B cell (primary cell): ENCODE results near the gene IQSEC3. TPM values are rescaled to one million over a fixed set of nuclear protein-coding genes. Genes with fewer than 3 reads are reported as not detected.
"Not testable (repeated sequence)": the region's sequence is repeated elsewhere in the genome, so short reads cannot be mapped to it uniquely, and the experiment has no call there.

Experiments
- ATAC-seq: fragments of 200-7000 bp; cut with Tn5 transposase; one replicate; pipeline ENCODE4 v1.10.0; 2021; ENCODE audit warnings: low read depth, mild to moderate bottlenecking, moderate number of reproducible peaks, moderate library complexity
- CTCF ChIA-PET: fragments of 350-600 bp; sonication (Branson Sonifier 250); formaldehyde crosslinking; loops from one replicate; lab custom pipeline; 2021; ENCODE audit warnings: antibody characterized with exemption, inconsistent platforms; lab: Charles Lee
- POLR2A ChIA-PET: fragments of 350-600 bp; sonication (Branson Sonifier 250); formaldehyde crosslinking; loops from one replicate; lab custom pipeline; 2021; ENCODE audit warnings: antibody characterized with exemption; lab: Charles Lee
- DNase-seq: peaks from one replicate; pipeline ENCODE4 v3.0.0; 2013
- H2AFZ ChIP-seq: 2 replicates; pipeline ENCODE4 v1.6.1; 2012; ENCODE audit warnings: mild to moderate bottlenecking, low read depth, low read length; ENCODE audit not compliant: insufficient read depth, poor library complexity, severe bottlenecking
- H3K27ac ChIP-seq, 2 donors: 1 replicate in 1 of 2; 2 replicates in 1 of 2; pipeline ENCODE4 v1.5.1; 2012 to 2013; ENCODE audit warnings: low read length in 2 of 2, mild to moderate bottlenecking in 2 of 2, moderate library complexity in 1 of 2
- H3K27me3 ChIP-seq, 4 experiments: fragments of 200-600 bp in 1 of 4; sonication (generic) in 1 of 4; replicated peaks in 1 of 4; 1 replicate in 2 of 4; 2 replicates in 2 of 4; pipeline versions ENCODE4 v1.6.1 to v1.7.0; 2013 to 2016; ENCODE audit warnings: low read length in 3 of 4, mild to moderate bottlenecking in 2 of 4, mixed read lengths in 1 of 4, moderate library complexity in 1 of 4; ENCODE audit not compliant: insufficient read depth in 4 of 4, control insufficient read depth in 3 of 4; ENCODE audit errors: control extremely low read depth in 1 of 4
- H3K36me3 ChIP-seq, 2 experiments: replicated peaks in 1 of 2; 1 replicate in 1 of 2; 2 replicates in 1 of 2; pipeline versions ENCODE4 v1.6.1 to v1.7.1; 2013; ENCODE audit warnings: low read length in 1 of 2; ENCODE audit not compliant: insufficient read depth in 2 of 2, control insufficient read depth in 1 of 2; ENCODE audit errors: control extremely low read depth in 1 of 2, extremely low read depth in 1 of 2
- H3K4me1 ChIP-seq, 2 donors: fragments of 200-600 bp in 1 of 2; sonication (generic) in 1 of 2; 1 replicate in 1 of 2; 2 replicates in 1 of 2; pipeline versions ENCODE4 v1.5.1 to v1.6.1; 2013 to 2017; ENCODE audit warnings: low read length in 2 of 2; ENCODE audit not compliant: control insufficient read depth in 2 of 2, insufficient read depth in 2 of 2
- H3K4me2 ChIP-seq: replicated peaks from 2 replicates; pipeline ENCODE3; 2012; ENCODE audit warnings: mild to moderate bottlenecking, low read depth, low read length; ENCODE audit not compliant: poor library complexity, severe bottlenecking
- H3K4me3 ChIP-seq, 5 experiments: fragments of 200-600 bp in 1 of 5; sonication (generic) in 1 of 5; 1 replicate in 3 of 5; 2 replicates in 2 of 5; pipeline versions ENCODE4 v1.5.1 to v1.7.0; 2011 to 2016; ENCODE audit warnings: low read length in 4 of 5, mild to moderate bottlenecking in 4 of 5, low read depth in 2 of 5, control low read depth in 1 of 5, moderate library complexity in 1 of 5; ENCODE audit not compliant: insufficient read depth in 1 of 5; ENCODE audit errors: control extremely low read depth in 1 of 5, extremely low read depth in 1 of 5
- H3K79me2 ChIP-seq: fragments of 200-600 bp; sonication (generic); one replicate; pipeline ENCODE4 v1.6.0; 2016; ENCODE audit warnings: low read length; ENCODE audit not compliant: control insufficient read depth, insufficient read depth
- H3K9ac ChIP-seq: fragments of 200-600 bp; sonication (generic); 2 replicates; pipeline ENCODE4 v1.6.1; 2017; ENCODE audit warnings: mild to moderate bottlenecking, low read length, moderate library complexity
- H3K9me3 ChIP-seq, 3 donors: one replicate each; pipeline versions ENCODE4 v1.6.1 to v1.7.1; 2013; ENCODE audit warnings: low read length in 2 of 3; ENCODE audit not compliant: control insufficient read depth in 2 of 3, insufficient read depth in 1 of 3; ENCODE audit errors: control extremely low read depth in 1 of 3
- H4K20me1 ChIP-seq: 2 replicates; pipeline ENCODE4 v1.6.0; 2012; ENCODE audit warnings: mild to moderate bottlenecking, low read length; ENCODE audit not compliant: insufficient read depth, control insufficient read depth, poor library complexity, severe bottlenecking
- H3K27ac Mint-ChIP-seq: one replicate; pipeline ENCODE4 v1.8.0; 2021; ENCODE audit warnings: mixed read lengths
- H3K27me3 Mint-ChIP-seq: one replicate; pipeline ENCODE4 v1.8.0; 2021; ENCODE audit warnings: mixed read lengths
- H3K4me1 Mint-ChIP-seq: one replicate; pipeline ENCODE4 v1.8.0; 2021; ENCODE audit warnings: mixed read lengths
- H3K4me3 Mint-ChIP-seq: one replicate; pipeline ENCODE4 v1.8.0; 2021; ENCODE audit warnings: mixed read lengths
- H3K9me3 Mint-ChIP-seq: one replicate; pipeline ENCODE4 v1.8.0; 2022; ENCODE audit warnings: mixed read lengths; ENCODE audit not compliant: insufficient read depth
- CTCF ChIP-seq: fragments of 200-600 bp; IDR thresholded peaks from one replicate; pipeline ENCODE4 v1.8.0; 2022; ENCODE audit warnings: antibody characterized with exemption, mild to moderate bottlenecking
- EZH2 ChIP-seq: IDR thresholded peaks from 2 replicates; pipeline ENCODE4 v1.6.1; 2012; ENCODE audit warnings: borderline replicate concordance, low read depth, mild to moderate bottlenecking, moderate library complexity, low read length; ENCODE audit not compliant: insufficient read depth, poor library complexity, severe bottlenecking
- WGBS: methylation state at CpG from one replicate; pipeline ENCODE4 v1.1.5; 2013; ENCODE audit warnings: missing lambda C conversion rate; ENCODE audit not compliant: insufficient coverage; 5-methylcytosine and 5-hydroxymethylcytosine counted together
- intact Hi-C: fragments of 100-400 bp; cut with micrococcal nuclease; formaldehyde crosslinking; loops from one replicate; pipeline ENCODE4 v1.10.0; 2022
- polyA plus RNA-seq: library from polyadenylated mRNA; depleted of rRNA; stranded (reverse); fragments of >200 nt; gene quantifications from 2 replicates; pipeline ENCODE4 v1.2.3, GENCODE V29; 2012
- total RNA-seq, 2 donors: library from RNA; stranded (reverse); fragments of 120-200 nt in 1 of 2; gene quantifications; 1 replicate in 1 of 2; 2 replicates in 1 of 2; pipeline versions ENCODE4 v1.2.3 to v1.2.4, GENCODE V29; 2013 to 2022

IQSEC3 gene
- total and polyA plus RNA-seq, 2 donors (not counting 1 experiment from before 2014, with no cell fraction given), result 0.01 to 1.8 TPM

GRCh38 chr12:22530-23201 lies 43.9 kb upstream of the IQSEC3 start:
- POLR2A ChIA-PET, result no interaction called here
- TF ChIP-seq EZH2 (no peak), CTCF (no peak)

GRCh38 chr12:27904-28303 lies 38.7 kb upstream of the IQSEC3 start:
- H3K27me3 Mint-ChIP-seq, H3K9me3 Mint-ChIP-seq, H4K20me1 ChIP-seq, H3K4me2 ChIP-seq, H3K4me1 ChIP-seq, H3K9ac ChIP-seq, H2AFZ ChIP-seq, CTCF ChIA-PET, H3K27ac Mint-ChIP-seq, DNase-seq, H3K4me1 Mint-ChIP-seq, H3K4me3 ChIP-seq, H3K27ac ChIP-seq, POLR2A ChIA-PET, H3K9me3 ChIP-seq, H3K27me3 ChIP-seq, intact Hi-C loops, H3K4me3 Mint-ChIP-seq, ATAC-seq, H3K79me2 ChIP-seq, H3K36me3 ChIP-seq: not testable (repeated sequence)
- WGBS, result no CpG with 5 or more reads among the region's 5 CpGs

More at GRCh38 chr12:22530-23201, 43.9 kb upstream of the IQSEC3 start:
- no peaks in the 10 kb centered on the region for H3K27me3 Mint-ChIP-seq
- ATAC-seq, result no peak
- H3K4me3 Mint-ChIP-seq, result no peak overlapping the region
- Histone ChIP-seq H3K4me3 (no peak overlapping the region), H3K9me3 (no peaks in the 10 kb centered on the region), H3K36me3 (peaks cover 0 to 17% of the 10 kb centered on the region in 2 experiments), H3K4me2 (no peak overlapping the region), H3K79me2 (no peaks in the 10 kb centered on the region), H3K27me3 (no peaks in the 10 kb centered on the region), H3K27ac (no peak overlapping the region), H3K9ac (no peak overlapping the region), H4K20me1 (peaks cover 11% of the 10 kb centered on the region), H2AFZ (no peak overlapping the region), H3K4me1 (no peaks in the 10 kb centered on the region)
- no peaks in the 10 kb centered on the region for H3K9me3 Mint-ChIP-seq
- CTCF ChIA-PET, result no interaction called here
- 85% methylated on average over 5 of the region's 12 CpGs for WGBS
- peaks cover 4% of the 10 kb centered on the region for H3K4me1 Mint-ChIP-seq
- no peak for DNase-seq
- no peak overlapping the region for H3K27ac Mint-ChIP-seq
- intact Hi-C loops, result no loop called here

GRCh38 chr12:38775-39174 lies 27.8 kb upstream of the IQSEC3 start:
- H3K36me3 ChIP-seq, CTCF ChIA-PET, DNase-seq, H3K27ac Mint-ChIP-seq, H2AFZ ChIP-seq, H3K4me3 ChIP-seq, H3K27ac ChIP-seq, POLR2A ChIA-PET, H3K9me3 Mint-ChIP-seq, H3K4me2 ChIP-seq, H3K9me3 ChIP-seq, H3K4me1 Mint-ChIP-seq, H4K20me1 ChIP-seq, H3K27me3 Mint-ChIP-seq, H3K27me3 ChIP-seq, H3K4me1 ChIP-seq, H3K9ac ChIP-seq, H3K79me2 ChIP-seq, H3K4me3 Mint-ChIP-seq, intact Hi-C loops, ATAC-seq: not testable (repeated sequence)
- no CpG with 5 or more reads among the region's 9 CpGs for WGBS
